ENCODE results near the gene XK. TPM values are rescaled to one million over a fixed set of nuclear protein-coding genes. Genes with fewer than 3 reads are reported as not detected.

Gene XK
- polyA plus RNA-seq, 3 donors, result 0.05 TPM; not detected in 2

GRCh38 chrX:37666516-37666915 is 19.1 kb upstream of the XK start:
- Histone ChIP-seq H3K79me2 (ENCODE audit: insufficient read depth, low read length) (no peaks in the 10 kb centered on the region), H3K4me2 (replicated peaks; ENCODE audit: extremely low read depth, low read length, poor library complexity, severe bottlenecking) (no peak overlapping the region), H3K4me1 (ENCODE audit: control insufficient read depth in 1 of 2, insufficient read depth in 2 of 2, low read length in 2 of 2) (no peaks in the 10 kb centered on the region), H3K27me3 (ENCODE audit: control insufficient read depth in 2 of 2, insufficient read depth in 2 of 2, low read length in 2 of 2) (no peaks in the 10 kb centered on the region), H4K20me1 (ENCODE audit: insufficient read depth, low read length) (no peaks in the 10 kb centered on the region), H3K27ac (ENCODE audit: low read depth in 1 of 2, low read length in 2 of 2) (no peak overlapping the region), H3K9ac (ENCODE audit: insufficient read depth, low read length, poor library complexity, severe bottlenecking) (no peak overlapping the region), H3K4me3 (replicated peaks in 1 of 3; ENCODE audit: low read depth in 2 of 3, low read length in 3 of 3) (no peak overlapping the region), H3K36me3 (replicated peaks in 1 of 2; ENCODE audit: control insufficient read depth in 1 of 2, insufficient read depth in 2 of 2, low read length in 2 of 2) (no peaks in the 10 kb centered on the region), H2AFZ (ENCODE audit: insufficient read depth, low read depth, low read length, poor library complexity, severe bottlenecking) (no peak overlapping the region), H3K9me3 (replicated peaks in 1 of 2; ENCODE audit: control insufficient read depth in 1 of 2, insufficient read depth in 1 of 2, low read length in 2 of 2) (no peaks in the 10 kb centered on the region)
- H3K4me1 Mint-ChIP-seq, result peaks cover 3% of the 10 kb centered on the region
- DNase-seq, result no peak
- intact Hi-C loops (cut with micrococcal nuclease), result no loop called here
- no peak overlapping the region for H3K4me3 Mint-ChIP-seq
- no peaks in the 10 kb centered on the region for H3K36me3 Mint-ChIP-seq
- H3K27me3 Mint-ChIP-seq (ENCODE audit: low read depth in 3 of 3), result peaks cover 0 to 3% (median 1%) of the 10 kb centered on the region in 3 donors
- peaks cover 0 to 4% (median 0%) of the 10 kb centered on the region in 7 donors for H3K9me3 Mint-ChIP-seq
- H3K27ac Mint-ChIP-seq, result no peak overlapping the region
- TF ChIP-seq CTCF (IDR thresholded peaks at IDR 0.05), result no peak

- intact Hi-C loops (cut with micrococcal nuclease), result no loop called here
Observed at GRCh38 chrX:37667141-37667540, 18.4 kb upstream of the XK start.

More at GRCh38 chrX:37667141-37667540, 18.4 kb upstream of the XK start:
- H3K36me3 Mint-ChIP-seq, result no peaks in the 10 kb centered on the region
- no peaks in the 10 kb centered on the region for H3K79me2 ChIP-seq (ENCODE audit: insufficient read depth, low read length)
- TF ChIP-seq CTCF (IDR thresholded peaks at IDR 0.05), result no peak
- peaks cover under 1% of the 10 kb centered on the region for H3K4me1 Mint-ChIP-seq
- H3K9me3 Mint-ChIP-seq, result peaks cover 0 to 4% (median 0%) of the 10 kb centered on the region in 7 donors
- no peaks in the 10 kb centered on the region for H3K36me3 ChIP-seq (replicated peaks in 1 of 2; ENCODE audit: control insufficient read depth in 1 of 2, insufficient read depth in 2 of 2, low read length in 2 of 2)
- no peak overlapping the region for H3K9ac ChIP-seq (ENCODE audit: insufficient read depth, low read length, poor library complexity, severe bottlenecking)
- no peaks in the 10 kb centered on the region for H3K9me3 ChIP-seq (replicated peaks in 1 of 2; ENCODE audit: control insufficient read depth in 1 of 2, insufficient read depth in 1 of 2, low read length in 2 of 2)
- no peak overlapping the region for H3K4me3 ChIP-seq (replicated peaks in 1 of 3; ENCODE audit: low read depth in 2 of 3, low read length in 3 of 3)
- no peak overlapping the region for H3K4me2 ChIP-seq (replicated peaks; ENCODE audit: extremely low read depth, low read length, poor library complexity, severe bottlenecking)
- H3K27ac ChIP-seq (ENCODE audit: low read depth in 1 of 2, low read length in 2 of 2), result no peak overlapping the region
- H4K20me1 ChIP-seq (ENCODE audit: insufficient read depth, low read length), result no peaks in the 10 kb centered on the region
- no peaks in the 10 kb centered on the region for H3K4me1 ChIP-seq (ENCODE audit: control insufficient read depth in 1 of 2, insufficient read depth in 2 of 2, low read length in 2 of 2)
- H3K27me3 Mint-ChIP-seq (ENCODE audit: low read depth in 3 of 3), result peaks cover 0 to 3% (median 3%) of the 10 kb centered on the region in 3 donors
- WGBS (ENCODE audit: insufficient coverage), result no CpG with 5 or more reads among the region's 6 CpGs
- no peak overlapping the region for H3K4me3 Mint-ChIP-seq
- no peak overlapping the region for H2AFZ ChIP-seq (ENCODE audit: insufficient read depth, low read depth, low read length, poor library complexity, severe bottlenecking)
- no peak overlapping the region for H3K27ac Mint-ChIP-seq
- DNase-seq, result no peak
- H3K27me3 ChIP-seq (ENCODE audit: control insufficient read depth in 2 of 2, insufficient read depth in 2 of 2, low read length in 2 of 2), result no peaks in the 10 kb centered on the region
